ENCODE measurements around the gene HIPK4.
"Not testable (repeated sequence)": the region's sequence is repeated elsewhere in the genome, so short reads cannot be mapped to it uniquely, and the experiment has no call there.

HIPK4 gene

GRCh38 chr19:40390084-40390742 is at the start of gene HIPK4:
TSS of gene HIPK4 (minus strand) at chr19:40390181. CDS start at chr19:40389902, 279 bp downstream.
- no peak for DNase-seq

DNA sequence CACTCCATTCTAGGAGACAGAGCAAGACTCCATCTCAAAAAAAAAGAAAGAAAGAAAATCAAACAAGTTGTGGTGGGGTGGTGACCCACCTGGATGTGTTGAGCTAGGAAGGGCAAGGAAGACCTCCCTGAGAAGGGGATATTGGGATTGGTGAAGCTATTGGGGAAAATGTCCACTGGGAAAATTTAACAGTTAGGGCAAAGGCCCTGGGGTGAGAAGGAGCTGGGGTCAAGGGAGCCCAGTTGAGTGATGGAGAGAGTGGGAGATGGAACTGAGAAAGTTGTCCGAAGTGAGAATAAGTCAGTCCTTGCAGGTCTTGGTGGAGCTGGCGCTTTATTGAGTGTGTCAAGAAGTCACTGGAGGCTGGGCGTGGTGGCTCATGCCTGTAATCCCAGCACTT is 48.3 kb upstream of the HIPK4 start:
- DNase-seq = no peak

- peak; percentile 59 to 69 for DNase-seq
These were observed 43.6 kb upstream of the HIPK4 start for GRCh38 chr19:40433391-40434216.

GRCh38 chr19:40432760-40433159 is 42.8 kb upstream of the HIPK4 start:
- DNase-seq = not testable (repeated sequence)

- DNase-seq = no peak
These were observed 41.7 kb upstream of the HIPK4 start for GRCh38 chr19:40431698-40432097.

GRCh38 chr19:40430242-40430641 is 40.3 kb upstream of the HIPK4 start:
- not testable (repeated sequence) for DNase-seq

GRCh38 chr19:40428197-40428596 is 38.2 kb upstream of the HIPK4 start:
- not testable (repeated sequence) for DNase-seq

DNA sequence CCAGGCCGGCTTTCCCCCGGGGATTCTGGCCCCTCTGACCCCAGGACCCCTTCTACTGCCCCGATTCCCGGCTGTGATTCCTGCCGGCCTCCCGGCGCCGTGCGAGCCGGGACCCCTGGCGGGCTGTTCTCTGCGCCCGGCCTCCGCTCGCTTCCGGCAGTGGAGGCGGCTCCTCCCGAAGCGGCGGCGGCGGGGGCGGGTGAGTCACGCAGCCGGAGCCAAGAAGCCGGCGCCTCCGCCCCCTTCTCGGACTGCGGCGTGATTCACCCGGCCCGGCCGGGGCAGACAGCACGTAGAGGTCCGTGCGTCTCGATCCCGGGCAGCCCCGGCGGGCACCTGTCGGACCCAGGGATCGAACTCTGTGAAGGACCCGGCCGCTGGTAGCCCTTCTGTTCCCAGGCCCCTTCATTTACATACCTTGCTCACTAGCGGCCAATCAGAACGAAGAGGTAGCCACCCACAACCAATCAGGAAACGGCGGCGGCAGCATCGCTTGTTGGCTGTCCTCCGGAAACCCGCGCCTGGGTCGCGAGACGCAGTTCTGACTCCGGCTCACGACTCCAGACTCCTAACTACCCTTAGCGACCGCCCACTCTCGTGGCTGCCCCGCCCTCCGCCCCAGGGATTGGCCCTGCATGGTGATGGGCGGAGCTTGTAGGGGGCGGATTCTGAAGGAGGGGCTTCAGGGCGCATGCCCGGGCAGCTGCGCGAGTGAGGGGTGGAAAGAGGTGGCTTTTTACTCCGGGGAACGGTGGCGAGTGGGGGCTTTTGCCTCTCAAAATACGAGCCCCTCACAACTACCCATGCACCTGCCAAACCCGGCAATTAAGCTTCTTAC is 35.7 kb upstream of the HIPK4 start, which contains the start of gene SERTAD1:
Gene SERTAD1 (minus strand): TSS at position 543 of the 838 bp plus-strand sequence. CDS start 2,446 bp downstream, outside the sequence.
- DNase-seq = peak; percentile 100

DNA sequence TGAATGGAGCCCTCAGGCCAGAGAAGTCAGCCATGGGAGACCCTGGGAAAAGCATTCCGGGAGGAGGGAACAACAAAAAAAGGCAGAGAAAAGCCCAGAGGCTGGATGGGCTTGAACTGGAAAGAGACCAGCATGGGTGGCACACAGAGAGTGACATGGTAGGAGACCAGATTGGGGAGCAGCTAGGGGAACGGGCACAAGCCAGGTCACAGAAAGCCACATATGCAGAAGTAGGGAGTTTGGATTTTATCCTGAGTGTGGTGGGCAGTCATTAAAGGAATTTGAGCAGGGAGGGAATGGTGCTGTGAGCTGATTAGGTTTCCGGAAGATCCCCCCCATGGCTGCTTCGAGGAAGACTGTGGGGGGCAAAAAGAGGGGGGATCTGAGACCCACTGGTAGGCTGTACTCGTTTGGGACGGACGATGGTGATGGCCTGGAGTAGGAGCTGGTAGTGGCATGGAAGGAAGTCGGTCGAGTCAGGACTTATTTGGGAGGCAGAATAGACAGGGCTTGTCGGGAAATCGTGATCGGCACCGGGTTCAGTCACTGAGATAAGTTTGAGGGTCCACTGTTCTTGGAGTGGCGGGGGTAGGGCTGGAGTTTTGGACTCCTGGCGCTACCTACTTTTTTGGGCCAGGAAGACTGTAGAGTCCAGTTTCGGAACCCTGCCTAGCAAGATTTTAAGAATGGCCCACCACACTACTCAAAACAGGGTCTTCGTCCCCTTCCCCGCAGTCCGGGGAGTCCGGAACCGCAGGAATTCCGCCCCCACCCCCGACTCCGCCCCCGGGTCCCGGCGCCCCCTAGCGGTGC is 34.9 kb upstream of the HIPK4 start:
- peak in 1 of 2 experiments; percentile 46 for DNase-seq

GRCh38 chr19:40423938-40424337 is 34.0 kb upstream of the HIPK4 start:
- DNase-seq = no peak

GRCh38 chr19:40422748-40423566 is 33.0 kb upstream of the HIPK4 start:
- no peak for DNase-seq

GRCh38 chr19:40421993-40422747 is 32.2 kb upstream of the HIPK4 start:
- no peak for DNase-seq

DNA sequence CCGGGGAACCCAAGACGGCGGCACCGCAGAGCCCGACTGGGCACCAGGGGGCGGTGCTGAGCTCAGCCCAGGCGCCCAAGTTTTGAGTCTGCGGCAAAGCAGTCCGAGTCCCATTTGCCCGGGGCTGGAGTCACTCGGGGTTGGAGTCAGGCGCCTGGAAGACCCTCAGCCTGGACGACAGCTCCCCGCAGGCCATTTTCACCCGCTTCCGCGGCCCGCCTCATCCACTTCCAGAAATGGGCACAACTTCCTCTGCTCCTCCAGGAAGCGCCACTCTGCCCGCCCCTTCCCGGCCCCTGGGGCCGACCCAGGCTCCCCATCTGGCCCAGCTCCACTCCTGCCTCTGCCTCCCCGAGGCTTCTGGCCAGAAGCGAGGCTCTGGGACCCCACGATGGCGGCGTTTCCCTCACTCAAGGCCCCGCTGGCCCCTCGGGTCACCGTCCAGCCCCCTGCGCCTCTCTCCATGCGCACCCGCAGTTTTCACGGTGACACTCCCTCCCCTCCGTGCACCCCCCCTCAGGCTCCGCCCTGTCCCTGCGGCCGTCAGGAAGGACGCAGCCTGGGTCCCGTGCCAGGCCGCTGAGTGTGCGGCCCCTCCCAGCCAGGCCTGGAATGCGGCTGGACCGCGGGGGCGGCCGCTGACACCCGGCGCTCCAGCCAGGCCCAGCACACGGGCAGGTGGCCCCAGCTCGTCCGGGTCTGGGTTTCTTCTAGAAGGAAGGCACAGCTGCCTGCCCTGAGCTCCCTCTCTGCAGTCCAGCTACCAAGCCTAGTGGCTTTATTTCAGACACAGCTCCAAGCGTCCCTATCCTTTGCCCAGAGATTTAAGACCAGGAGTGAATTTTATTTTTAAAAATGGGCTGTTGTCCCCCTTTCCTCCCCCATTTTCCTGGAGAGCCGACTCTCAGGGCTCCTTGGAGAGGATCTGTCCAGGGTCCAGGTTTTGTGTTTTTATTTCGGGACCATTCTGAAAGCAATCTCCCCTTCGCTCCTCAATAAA is 31.1 kb upstream of the HIPK4 start:
- peak; percentile 85 to 88 for DNase-seq

DNA sequence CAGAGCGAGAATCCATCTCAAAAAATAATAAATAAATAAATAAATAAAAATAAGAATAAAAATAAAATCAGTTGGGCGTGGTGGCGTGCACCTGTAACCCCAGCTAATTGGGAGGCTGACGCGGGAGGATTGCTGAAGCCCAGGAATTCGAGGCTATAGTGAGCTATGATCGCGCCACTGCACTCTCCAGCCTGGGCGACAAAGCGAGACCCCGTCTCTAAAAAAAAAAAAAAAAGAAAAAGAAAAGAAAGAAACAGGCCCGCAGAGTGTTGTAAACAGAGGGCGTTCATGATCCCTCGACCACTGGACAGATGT is 30.4 kb upstream of the HIPK4 start:
- DNase-seq = no peak

DNA sequence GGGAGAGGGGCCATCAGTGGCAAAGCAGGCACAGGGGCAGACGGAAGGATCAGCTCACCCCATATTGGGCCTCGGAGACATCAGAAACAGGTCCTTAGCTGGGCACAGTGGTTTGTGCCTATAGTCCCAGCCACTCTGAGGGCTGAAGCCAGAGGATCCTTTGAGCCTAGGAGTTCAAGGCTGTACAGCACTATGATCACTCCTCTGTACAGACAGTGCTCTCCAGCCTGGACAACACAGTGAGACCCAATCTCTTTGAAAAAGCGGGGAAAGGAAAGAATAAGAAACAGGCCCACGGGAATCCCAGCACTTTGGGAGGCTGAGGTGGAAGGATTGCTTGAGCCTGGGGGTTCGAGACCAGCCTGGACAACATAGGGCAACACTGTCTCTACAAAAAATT is 29.8 kb upstream of the HIPK4 start:
- no peak for DNase-seq

DNA sequence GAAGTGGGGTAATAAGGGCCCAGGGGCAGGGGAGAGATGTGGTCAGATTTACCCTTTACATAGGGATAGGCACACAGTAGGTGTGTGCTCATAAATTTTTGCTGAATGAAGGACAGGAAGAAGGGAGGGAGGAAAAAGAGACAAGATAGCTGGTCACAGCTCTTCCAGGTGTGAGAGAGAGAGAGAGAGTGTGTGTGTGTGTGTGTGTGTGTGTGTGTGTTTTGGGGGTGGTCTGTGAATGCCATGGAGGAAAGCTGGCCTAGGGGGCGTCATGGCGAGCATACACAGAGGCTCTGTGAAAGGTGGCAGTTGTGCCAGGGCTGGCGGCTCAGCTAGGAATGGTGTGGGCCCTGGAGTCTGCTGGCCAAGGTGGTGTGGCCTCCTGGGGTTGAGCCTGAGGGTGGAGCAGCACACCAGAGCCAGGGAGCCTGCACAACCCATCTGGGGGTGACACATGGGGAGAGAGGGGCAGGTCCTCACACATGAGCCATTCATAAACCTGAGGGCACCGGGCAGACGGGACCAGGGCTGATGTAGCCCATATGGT is 29.2 kb upstream of the HIPK4 start:
- DNase-seq = no peak

DNA sequence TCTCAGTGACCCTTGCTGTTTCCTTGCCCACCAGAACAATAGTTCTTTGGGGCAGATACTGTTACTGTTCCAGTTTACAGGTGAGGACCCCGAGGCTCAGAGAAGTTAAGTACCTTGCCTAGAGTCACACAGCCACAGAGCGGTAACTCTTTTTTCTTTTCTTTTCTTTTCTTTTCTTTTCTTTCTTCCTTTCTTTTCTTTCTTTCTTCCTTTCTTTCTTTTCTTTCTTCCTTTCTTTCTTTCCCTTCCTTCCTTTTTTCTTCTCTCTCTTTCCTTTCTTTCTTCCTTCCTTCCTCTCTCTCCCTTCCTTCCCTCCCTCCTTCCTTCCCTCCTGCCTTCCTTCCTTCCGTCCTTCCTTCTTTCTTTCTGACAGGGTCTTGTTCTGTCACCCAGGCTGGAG is 28.1 kb upstream of the HIPK4 start:
- no peak for DNase-seq

- DNase-seq = no peak
These were observed 27.6 kb upstream of the HIPK4 start for GRCh38 chr19:40417643-40417981.

GRCh38 chr19:40416918-40417642 is 27.1 kb upstream of the HIPK4 start:
- peak in 1 of 2 experiments; percentile 46 for DNase-seq
